Breast epithelium (tissue), 3 donors: ENCODE data around the gene PXYLP1.

Experiments used
- CTCF ChIP-seq, 3 donors: fragments of 450-650 bp; IDR thresholded peaks; one replicate each; pipeline ENCODE4 v1.5.1; 2016 to 2017; ENCODE audit warnings: antibody characterized with exemption in 3 of 3, mild to moderate bottlenecking in 3 of 3, moderate library complexity in 3 of 3
- POLR2A ChIP-seq: fragments of 450-650 bp; IDR thresholded peaks from one replicate; pipeline ENCODE4 v1.6.1; 2016; ENCODE audit warnings: antibody characterized with exemption, mild to moderate bottlenecking, moderate library complexity

DNA sequence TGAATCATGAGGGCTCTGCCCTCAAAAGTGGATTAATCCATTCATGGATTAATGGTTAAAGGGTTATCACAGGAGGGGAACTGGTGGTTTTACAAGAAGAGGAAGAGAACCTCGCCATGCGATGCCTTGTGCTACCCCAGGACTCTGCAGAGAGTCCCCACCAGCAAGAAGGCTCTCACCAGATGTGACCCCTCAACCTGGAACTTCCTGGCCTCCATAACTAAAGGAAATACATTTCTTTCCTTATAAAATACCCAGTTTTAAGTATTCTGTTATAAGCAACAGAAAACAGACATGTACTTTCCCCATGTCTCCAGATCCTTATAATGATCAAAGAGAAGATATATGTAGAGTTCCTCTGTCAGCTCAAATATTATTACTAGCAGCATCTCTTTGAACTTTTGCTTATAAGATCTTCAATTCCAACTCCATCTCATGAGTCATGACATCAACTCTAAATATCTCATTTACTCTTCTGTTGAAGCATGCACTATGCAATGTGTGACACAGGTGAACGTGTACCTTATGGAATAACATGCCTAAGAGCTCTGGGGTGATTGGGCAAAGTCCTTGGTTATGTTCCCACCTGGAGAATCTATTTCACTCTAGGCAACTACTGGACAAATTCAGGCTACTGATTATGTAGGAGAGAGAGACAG lies 99.2 kb downstream of the PXYLP1 start:
- TF ChIP-seq CTCF (IDR thresholded peaks at IDR 0.05) = no peak
- TF ChIP-seq POLR2A = no peak
